Measurements from ENCODE around the gene NRG3. TPM values are rescaled to one million over a fixed set of nuclear protein-coding genes. Genes with fewer than 3 reads are reported as not detected.

Gene NRG3
- polyA plus RNA-seq, 2 donors: 0.01 to 0.04 TPM

DNA sequence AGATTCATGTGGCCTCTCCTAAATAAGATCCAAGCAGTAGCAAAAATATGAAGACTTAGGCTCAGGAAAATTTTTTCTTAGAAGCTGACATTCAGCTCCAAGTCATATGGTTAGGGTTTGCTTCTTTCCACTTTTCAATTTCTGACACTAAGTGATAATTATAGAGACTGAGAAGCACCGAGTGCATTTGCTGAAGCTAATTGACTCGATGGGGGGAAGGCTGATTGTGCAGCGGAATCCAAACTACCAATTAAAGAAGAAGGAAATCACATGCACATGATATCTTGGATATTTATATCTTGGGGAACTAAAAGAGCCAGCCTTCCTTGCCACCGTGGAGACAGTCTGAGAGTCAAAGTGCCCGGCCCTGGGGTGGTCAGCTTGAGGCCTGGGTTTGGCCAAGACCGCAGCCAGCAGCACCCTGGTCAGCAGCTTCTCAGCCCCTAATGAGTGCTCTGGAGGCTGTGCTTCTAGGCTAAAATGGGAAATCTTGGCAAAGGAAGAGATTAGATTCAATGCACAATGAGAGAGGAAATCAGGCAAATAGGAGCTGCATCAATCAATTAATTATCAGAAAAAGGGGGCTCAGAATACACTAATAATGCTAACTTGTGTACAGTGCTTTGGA is 589.3 kb downstream of the NRG3 start:
- Histone ChIP-seq H3K4me3 (ENCODE audit: low read depth in 1 of 2, low read length in 2 of 2) (no peak overlapping the region), H3K36me3 (ENCODE audit: control insufficient read depth in 2 of 2, insufficient read depth in 2 of 2, low read length in 1 of 2) (no peaks in the 10 kb centered on the region), H3K9me3 (ENCODE audit: control insufficient read depth in 2 of 2, insufficient read depth in 1 of 2, low read depth in 1 of 2, low read length in 1 of 2) (peaks cover 0 to 2% of the 10 kb centered on the region in 2 donors), H3K27ac (ENCODE audit: low read depth in 2 of 2, low read length in 1 of 2) (no peak overlapping the region), H3K4me1 (ENCODE audit: control insufficient read depth in 2 of 2, insufficient read depth in 2 of 2, low read length in 1 of 2) (no peaks in the 10 kb centered on the region), H3K27me3 (ENCODE audit: control insufficient read depth in 1 of 2, insufficient read depth in 2 of 2, low read length in 2 of 2) (no peaks in the 10 kb centered on the region)
- WGBS, 2 donors: 74 to 81% methylated on average over 6 of the region's 6 CpGs

DNA sequence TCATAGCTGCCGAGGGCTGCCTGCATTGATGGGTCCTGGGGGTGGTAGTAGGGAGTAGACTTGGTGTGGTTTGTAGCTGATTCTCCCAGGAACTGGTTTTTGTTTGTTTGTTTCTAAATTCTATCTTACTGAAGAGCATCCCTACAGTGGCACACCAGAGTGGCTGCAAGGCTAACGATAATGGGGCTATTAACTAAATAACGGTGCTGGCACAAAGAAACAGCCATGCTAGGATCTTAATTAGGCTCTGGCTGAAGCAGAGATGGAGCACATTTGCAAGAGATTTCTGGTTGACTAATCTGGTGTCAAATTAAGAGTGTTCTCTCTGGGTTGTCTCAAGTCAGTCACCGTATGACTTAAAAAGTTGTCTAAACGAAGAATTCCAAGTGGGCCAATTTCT is 590.0 kb downstream of the NRG3 start:
- peaks cover 0 to 2% of the 10 kb centered on the region in 2 donors for H3K9me3 ChIP-seq (ENCODE audit: control insufficient read depth in 2 of 2, insufficient read depth in 1 of 2, low read depth in 1 of 2, low read length in 1 of 2)
- H3K36me3 ChIP-seq (ENCODE audit: control insufficient read depth in 2 of 2, insufficient read depth in 2 of 2, low read length in 1 of 2): no peaks in the 10 kb centered on the region
- 80 to 82% methylated on average over 5 of the region's 5 CpGs for WGBS, 2 donors
- H3K4me3 ChIP-seq (ENCODE audit: low read depth in 1 of 2, low read length in 2 of 2): no peak overlapping the region
- H3K4me1 ChIP-seq (ENCODE audit: control insufficient read depth in 2 of 2, insufficient read depth in 2 of 2, low read length in 1 of 2): no peaks in the 10 kb centered on the region
- no peak overlapping the region for H3K27ac ChIP-seq (ENCODE audit: low read depth in 2 of 2, low read length in 1 of 2)
- H3K27me3 ChIP-seq (ENCODE audit: control insufficient read depth in 1 of 2, insufficient read depth in 2 of 2, low read length in 2 of 2): no peaks in the 10 kb centered on the region

DNA sequence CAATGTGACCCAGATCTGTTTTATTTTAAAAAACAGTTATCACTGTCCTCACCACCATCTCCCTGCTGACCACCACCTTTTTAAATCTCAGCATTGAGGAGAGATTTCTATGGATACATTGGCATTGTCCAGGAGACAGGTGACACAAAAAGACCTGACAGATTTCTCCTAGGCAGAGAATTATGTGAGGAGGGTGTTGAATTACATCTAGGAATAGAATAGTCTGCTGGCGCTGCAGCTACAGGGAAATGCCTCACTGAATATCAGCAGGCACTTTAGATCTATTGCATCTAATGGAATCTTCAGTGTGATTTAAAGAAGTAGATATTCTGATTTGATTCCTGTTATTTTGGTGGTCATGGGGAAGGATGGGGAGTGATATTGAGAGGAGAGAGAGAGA is 593.5 kb downstream of the NRG3 start:
- WGBS, 2 donors: 76 to 77% methylated on average over 1 of the region's 1 CpG
- Histone ChIP-seq H3K27me3 (ENCODE audit: control insufficient read depth in 1 of 2, insufficient read depth in 2 of 2, low read length in 2 of 2) (no peaks in the 10 kb centered on the region), H3K9me3 (ENCODE audit: control insufficient read depth in 2 of 2, insufficient read depth in 1 of 2, low read depth in 1 of 2, low read length in 1 of 2) (no peaks in the 10 kb centered on the region), H3K27ac (ENCODE audit: low read depth in 2 of 2, low read length in 1 of 2) (no peak overlapping the region), H3K4me3 (ENCODE audit: low read depth in 1 of 2, low read length in 2 of 2) (no peak overlapping the region), H3K36me3 (ENCODE audit: control insufficient read depth in 2 of 2, insufficient read depth in 2 of 2, low read length in 1 of 2) (no peaks in the 10 kb centered on the region), H3K4me1 (ENCODE audit: control insufficient read depth in 2 of 2, insufficient read depth in 2 of 2, low read length in 1 of 2) (no peaks in the 10 kb centered on the region)

DNA sequence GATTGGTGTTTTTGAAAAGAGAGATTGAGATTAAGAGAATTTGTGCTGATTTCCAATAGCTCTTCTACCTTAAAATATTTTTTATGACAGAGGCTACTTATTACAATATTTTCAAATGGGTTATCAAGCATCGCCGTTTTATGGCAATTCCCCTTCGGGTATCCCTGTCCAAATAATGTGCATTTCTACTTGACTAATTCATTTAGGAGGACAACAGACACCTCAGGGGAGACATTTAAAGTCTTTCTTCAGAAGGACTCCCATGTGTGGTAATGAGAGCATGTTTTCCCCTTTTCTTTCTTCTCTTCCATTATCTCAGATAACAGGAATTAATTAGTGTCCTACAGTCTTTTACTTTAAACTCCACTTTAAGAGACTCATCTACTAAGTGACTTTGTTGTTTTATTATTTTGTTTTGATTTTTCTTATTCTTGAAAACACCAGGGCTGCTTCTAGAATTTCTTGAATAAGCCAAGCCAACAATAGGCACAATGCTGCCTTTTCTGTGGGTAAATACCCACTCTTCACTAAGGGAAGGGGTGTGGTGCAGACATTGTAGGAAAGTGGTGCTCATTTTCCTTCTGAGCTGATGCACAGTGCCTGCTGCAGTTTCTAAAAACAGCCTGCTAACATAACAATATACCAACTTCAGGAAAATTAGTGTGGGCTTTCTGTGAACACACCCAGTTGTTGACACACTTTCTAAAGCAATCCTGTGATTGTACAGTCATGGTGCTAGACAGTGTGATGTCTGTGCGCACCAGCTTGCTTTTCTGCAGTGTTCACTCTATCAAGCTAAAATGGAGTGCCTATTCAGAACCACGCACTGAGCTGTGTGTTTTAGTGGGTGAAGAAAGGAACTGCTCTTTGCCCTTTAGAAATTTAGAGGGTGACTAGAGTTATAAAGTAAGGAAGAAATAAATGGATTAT is 597.7 kb downstream of the NRG3 start:
- Histone ChIP-seq H3K4me1 (ENCODE audit: control insufficient read depth in 2 of 2, insufficient read depth in 2 of 2, low read length in 1 of 2) (no peaks in the 10 kb centered on the region), H3K9me3 (ENCODE audit: control insufficient read depth in 2 of 2, insufficient read depth in 1 of 2, low read depth in 1 of 2, low read length in 1 of 2) (no peaks in the 10 kb centered on the region), H3K27me3 (ENCODE audit: control insufficient read depth in 1 of 2, insufficient read depth in 2 of 2, low read length in 2 of 2) (no peaks in the 10 kb centered on the region), H3K27ac (ENCODE audit: low read depth in 2 of 2, low read length in 1 of 2) (no peak overlapping the region), H3K36me3 (ENCODE audit: control insufficient read depth in 2 of 2, insufficient read depth in 2 of 2, low read length in 1 of 2) (no peaks in the 10 kb centered on the region), H3K4me3 (ENCODE audit: low read depth in 1 of 2, low read length in 2 of 2) (no peak overlapping the region)
- 85 to 86% methylated on average over 5 of the region's 5 CpGs for whole genome bisulfite sequencing, 2 donors

DNA sequence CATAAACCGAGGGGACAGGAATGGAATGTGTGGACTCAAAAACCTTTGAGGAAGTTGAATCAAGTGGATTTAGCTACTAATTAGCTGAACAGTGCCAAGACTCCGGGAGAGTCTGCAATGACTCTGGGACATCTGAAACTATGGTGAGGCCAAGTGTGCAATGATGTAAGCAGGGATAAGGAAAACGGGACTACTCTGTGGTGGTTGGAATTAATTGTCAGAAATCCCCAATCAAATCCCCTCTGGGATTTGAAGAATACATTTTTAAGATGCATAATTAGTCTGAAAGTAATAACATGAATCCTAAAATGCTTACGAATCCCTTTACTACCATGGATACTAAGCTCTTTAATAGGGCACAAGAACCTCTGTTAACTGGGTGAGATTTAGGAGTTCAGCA is 602.8 kb downstream of the NRG3 start:
- Histone ChIP-seq H3K9me3 (ENCODE audit: control insufficient read depth in 2 of 2, insufficient read depth in 1 of 2, low read depth in 1 of 2, low read length in 1 of 2) (no peaks in the 10 kb centered on the region), H3K27me3 (ENCODE audit: control insufficient read depth in 1 of 2, insufficient read depth in 2 of 2, low read length in 2 of 2) (no peaks in the 10 kb centered on the region), H3K27ac (ENCODE audit: low read depth in 2 of 2, low read length in 1 of 2) (no peak overlapping the region), H3K4me3 (ENCODE audit: low read depth in 1 of 2, low read length in 2 of 2) (no peak overlapping the region), H3K36me3 (ENCODE audit: control insufficient read depth in 2 of 2, insufficient read depth in 2 of 2, low read length in 1 of 2) (no peaks in the 10 kb centered on the region), H3K4me1 (ENCODE audit: control insufficient read depth in 2 of 2, insufficient read depth in 2 of 2, low read length in 1 of 2) (no peaks in the 10 kb centered on the region)
- WGBS, 2 donors: 64 to 69% methylated on average over 4 of the region's 4 CpGs

DNA sequence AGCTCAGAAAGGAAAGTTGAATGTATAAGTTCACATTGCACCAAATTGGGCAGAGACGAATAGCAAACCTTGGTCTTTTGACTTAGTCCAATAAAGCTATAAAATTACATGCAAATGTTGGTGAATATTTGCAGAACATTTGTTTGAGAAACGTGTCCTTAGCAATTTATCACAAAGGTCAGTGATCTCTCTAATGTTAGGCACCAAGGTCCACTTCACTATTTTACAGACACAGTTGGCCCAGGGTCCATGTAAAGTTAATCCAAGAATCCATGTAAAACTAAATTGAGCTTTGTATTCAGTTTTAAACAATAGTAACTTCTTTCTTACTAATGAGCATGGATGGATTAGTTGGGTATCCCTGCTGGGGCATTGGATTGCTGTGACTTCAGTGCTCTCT is 617.7 kb downstream of the NRG3 start:
- 67 to 72% methylated on average over 2 of the region's 2 CpGs for WGBS, 2 donors
- H3K27ac ChIP-seq (ENCODE audit: low read depth in 2 of 2, low read length in 1 of 2): no peak overlapping the region
- no peaks in the 10 kb centered on the region for H3K4me1 ChIP-seq (ENCODE audit: control insufficient read depth in 2 of 2, insufficient read depth in 2 of 2, low read length in 1 of 2)
- no peak overlapping the region for H3K4me3 ChIP-seq (ENCODE audit: low read depth in 1 of 2, low read length in 2 of 2)
- no peaks in the 10 kb centered on the region for H3K27me3 ChIP-seq (ENCODE audit: control insufficient read depth in 1 of 2, insufficient read depth in 2 of 2, low read length in 2 of 2)
- no peaks in the 10 kb centered on the region for H3K36me3 ChIP-seq (ENCODE audit: control insufficient read depth in 2 of 2, insufficient read depth in 2 of 2, low read length in 1 of 2)
- H3K9me3 ChIP-seq (ENCODE audit: control insufficient read depth in 2 of 2, insufficient read depth in 1 of 2, low read depth in 1 of 2, low read length in 1 of 2): no peaks in the 10 kb centered on the region

DNA sequence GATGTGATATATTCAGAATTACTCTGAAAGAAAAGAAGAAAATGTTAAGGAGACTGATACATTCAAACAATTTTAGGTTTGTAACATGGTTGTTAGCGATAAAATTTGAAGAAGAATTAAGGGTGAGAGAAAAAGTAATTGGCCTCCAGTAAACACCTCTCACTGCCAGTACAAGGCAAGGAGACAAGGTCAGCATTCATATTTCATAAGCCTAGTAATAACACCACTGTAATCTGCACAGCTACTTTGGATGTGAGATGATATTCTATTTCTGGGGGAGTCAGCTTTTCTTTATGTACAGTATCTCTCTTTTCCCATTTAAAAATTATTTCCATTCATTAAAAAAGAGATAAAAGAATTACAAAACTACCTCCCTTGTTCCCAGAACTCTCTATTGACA is 621.1 kb downstream of the NRG3 start:
- H3K27ac ChIP-seq (ENCODE audit: low read depth in 2 of 2, low read length in 1 of 2): no peak overlapping the region
- H3K36me3 ChIP-seq (ENCODE audit: control insufficient read depth in 2 of 2, insufficient read depth in 2 of 2, low read length in 1 of 2): no peaks in the 10 kb centered on the region
- no peaks in the 10 kb centered on the region for H3K4me1 ChIP-seq (ENCODE audit: control insufficient read depth in 2 of 2, insufficient read depth in 2 of 2, low read length in 1 of 2)
- 82 to 86% methylated on average over 1 of the region's 1 CpG for WGBS, 2 donors
- H3K9me3 ChIP-seq (ENCODE audit: control insufficient read depth in 2 of 2, insufficient read depth in 1 of 2, low read depth in 1 of 2, low read length in 1 of 2): no peaks in the 10 kb centered on the region
- H3K4me3 ChIP-seq (ENCODE audit: low read depth in 1 of 2, low read length in 2 of 2): no peak overlapping the region
- no peaks in the 10 kb centered on the region for H3K27me3 ChIP-seq (ENCODE audit: control insufficient read depth in 1 of 2, insufficient read depth in 2 of 2, low read length in 2 of 2)

DNA sequence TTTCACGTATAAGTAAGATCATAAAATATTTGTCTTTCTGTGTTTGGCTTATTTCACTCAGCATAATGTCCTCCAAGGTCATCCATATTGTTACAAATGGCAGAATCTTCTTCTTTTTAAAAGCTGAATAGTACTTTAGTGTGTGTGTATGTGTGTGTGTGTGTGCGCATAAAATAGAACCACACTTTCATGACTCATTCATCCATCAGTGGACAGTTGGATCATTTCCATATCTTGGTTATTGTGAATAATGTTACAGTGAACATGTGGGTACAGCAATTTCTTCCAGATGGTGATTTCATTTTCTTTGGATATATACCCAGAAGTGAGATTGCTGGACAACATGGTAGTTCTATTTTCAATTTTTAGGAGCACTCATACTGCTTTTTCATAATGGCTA is 622.4 kb downstream of the NRG3 start:
- Histone ChIP-seq H3K9me3 (ENCODE audit: control insufficient read depth in 2 of 2, insufficient read depth in 1 of 2, low read depth in 1 of 2, low read length in 1 of 2) (no peaks in the 10 kb centered on the region), H3K27me3 (ENCODE audit: control insufficient read depth in 1 of 2, insufficient read depth in 2 of 2, low read length in 2 of 2) (no peaks in the 10 kb centered on the region), H3K27ac (ENCODE audit: low read depth in 2 of 2, low read length in 1 of 2) (no peak overlapping the region), H3K4me3 (ENCODE audit: low read depth in 1 of 2, low read length in 2 of 2) (no peak overlapping the region), H3K4me1 (ENCODE audit: control insufficient read depth in 2 of 2, insufficient read depth in 2 of 2, low read length in 1 of 2) (no peaks in the 10 kb centered on the region), H3K36me3 (ENCODE audit: control insufficient read depth in 2 of 2, insufficient read depth in 2 of 2, low read length in 1 of 2) (no peaks in the 10 kb centered on the region)
- 82 to 89% methylated on average over 2 of the region's 2 CpGs for WGBS, 2 donors

DNA sequence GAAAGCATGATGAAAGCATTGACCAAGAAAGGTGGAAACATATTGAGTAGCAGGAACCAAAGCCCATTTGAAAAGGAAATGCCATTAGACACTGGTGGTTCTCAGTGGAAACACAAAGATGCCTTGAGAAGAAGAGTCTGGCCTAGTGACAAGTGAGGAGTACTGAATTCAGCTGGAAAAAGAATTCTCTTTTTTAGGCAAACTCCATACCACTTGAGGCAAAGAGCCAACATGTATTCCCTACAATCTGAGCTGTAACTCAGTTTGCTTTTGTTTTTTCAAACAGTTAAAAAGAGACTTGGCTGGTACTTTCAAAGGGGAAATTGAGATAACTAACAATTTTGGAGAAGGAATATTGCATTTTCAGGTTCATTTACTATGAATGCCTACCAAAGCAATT is 624.0 kb downstream of the NRG3 start:
- Histone ChIP-seq H3K4me1 (ENCODE audit: control insufficient read depth in 2 of 2, insufficient read depth in 2 of 2, low read length in 1 of 2) (no peaks in the 10 kb centered on the region), H3K4me3 (ENCODE audit: low read depth in 1 of 2, low read length in 2 of 2) (no peak overlapping the region), H3K27ac (ENCODE audit: low read depth in 2 of 2, low read length in 1 of 2) (no peak overlapping the region), H3K27me3 (ENCODE audit: control insufficient read depth in 1 of 2, insufficient read depth in 2 of 2, low read length in 2 of 2) (no peaks in the 10 kb centered on the region), H3K9me3 (ENCODE audit: control insufficient read depth in 2 of 2, insufficient read depth in 1 of 2, low read depth in 1 of 2, low read length in 1 of 2) (no peaks in the 10 kb centered on the region), H3K36me3 (ENCODE audit: control insufficient read depth in 2 of 2, insufficient read depth in 2 of 2, low read length in 1 of 2) (no peaks in the 10 kb centered on the region)

DNA sequence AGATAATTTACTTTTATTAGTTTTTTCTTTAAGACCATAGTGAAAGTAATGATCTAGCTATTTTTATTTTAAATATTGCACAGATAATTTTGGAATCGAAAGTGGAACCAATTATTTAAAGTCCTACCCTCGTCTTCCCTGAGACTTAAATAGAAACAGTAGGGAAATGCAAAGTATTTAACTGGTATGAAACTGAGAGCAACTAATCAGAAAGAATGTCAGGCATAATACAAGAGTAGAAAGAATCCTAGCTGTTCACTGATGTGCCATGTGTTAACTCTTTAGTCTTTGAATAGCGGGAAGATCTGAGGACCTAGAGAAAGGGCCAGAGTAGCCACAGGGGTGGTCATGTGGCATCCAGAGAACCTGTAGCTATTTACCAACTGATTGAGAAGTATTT is 630.0 kb downstream of the NRG3 start:
- H3K27ac ChIP-seq (ENCODE audit: low read depth in 2 of 2, low read length in 1 of 2): no peak overlapping the region
- 68 to 74% methylated on average over 3 of the region's 3 CpGs for WGBS, 2 donors
- no peak overlapping the region for H3K4me3 ChIP-seq (ENCODE audit: low read depth in 1 of 2, low read length in 2 of 2)

More for the DNA sequence above, 630.0 kb downstream of the NRG3 start:
- H3K27me3 ChIP-seq (ENCODE audit: control insufficient read depth in 1 of 2, insufficient read depth in 2 of 2, low read length in 2 of 2): no peaks in the 10 kb centered on the region
- no peaks in the 10 kb centered on the region for H3K4me1 ChIP-seq (ENCODE audit: control insufficient read depth in 2 of 2, insufficient read depth in 2 of 2, low read length in 1 of 2)
- no peaks in the 10 kb centered on the region for H3K36me3 ChIP-seq (ENCODE audit: control insufficient read depth in 2 of 2, insufficient read depth in 2 of 2, low read length in 1 of 2)
- no peaks in the 10 kb centered on the region for H3K9me3 ChIP-seq (ENCODE audit: control insufficient read depth in 2 of 2, insufficient read depth in 1 of 2, low read depth in 1 of 2, low read length in 1 of 2)

Data from esophagus (tissue), 2 donors.